ENCODE data around the gene WFDC1.
A peak's percentile ranks its signal among the peaks of the same experiment; 100 is the strongest.

Gene WFDC1

DNA sequence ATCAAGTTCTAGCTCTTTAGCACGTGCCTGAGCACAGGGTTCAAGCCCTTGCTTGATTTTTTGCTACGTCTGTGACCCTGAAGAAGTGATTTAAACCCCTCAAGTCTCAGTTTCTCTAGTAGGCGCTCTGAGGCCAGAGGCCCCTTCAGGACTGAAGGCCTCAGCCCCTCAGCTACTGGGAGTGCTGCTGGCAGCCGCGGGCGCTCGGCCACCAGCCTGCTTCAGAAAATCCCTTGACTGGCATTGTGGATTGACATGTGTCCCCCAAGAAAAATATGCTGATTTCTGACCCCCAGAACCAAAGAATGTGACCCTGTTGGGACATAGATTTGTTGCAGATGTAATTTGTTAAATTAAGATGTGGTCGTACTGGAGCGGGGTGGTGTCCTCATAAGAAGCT is 20.2 kb upstream of the WFDC1 start:
- Histone ChIP-seq H3K36me3 (ENCODE audit: insufficient read depth, low read length) (no peaks in the 10 kb centered on the region), H3K27me3 (ENCODE audit: control insufficient read depth in 1 of 2, insufficient read depth in 2 of 2, low read length in 2 of 2) (no peaks in the 10 kb centered on the region), H3K4me1 (ENCODE audit: insufficient read depth, low read length) (no peaks in the 10 kb centered on the region), H3K9ac (ENCODE audit: low read length) (no peak overlapping the region), H3K9me3 (ENCODE audit: low read length) (no peaks in the 10 kb centered on the region), H3K27ac (ENCODE audit: low read depth, low read length) (no peak overlapping the region), H3K4me3 (ENCODE audit: low read depth in 1 of 2, low read length in 2 of 2) (no peak overlapping the region)

GRCh38 chr16:84275585-84276151 is 19.0 kb upstream of the WFDC1 start:
- no peaks in the 10 kb centered on the region for H3K4me1 ChIP-seq (ENCODE audit: insufficient read depth, low read length)
- H3K4me3 ChIP-seq (ENCODE audit: low read depth in 1 of 2, low read length in 2 of 2) = no peak overlapping the region
- H3K27ac ChIP-seq (ENCODE audit: low read depth, low read length) = no peak overlapping the region
- no peaks in the 10 kb centered on the region for H3K9me3 ChIP-seq (ENCODE audit: low read length)
- H3K27me3 ChIP-seq (ENCODE audit: control insufficient read depth in 1 of 2, insufficient read depth in 2 of 2, low read length in 2 of 2) = no peaks in the 10 kb centered on the region
- no peak overlapping the region for H3K9ac ChIP-seq (ENCODE audit: low read length)
- H3K36me3 ChIP-seq (ENCODE audit: insufficient read depth, low read length) = no peaks in the 10 kb centered on the region

- H3K4me1 ChIP-seq (ENCODE audit: insufficient read depth, low read length) = no peaks in the 10 kb centered on the region
- no peak overlapping the region for H3K27ac ChIP-seq (ENCODE audit: low read depth, low read length)
- no peaks in the 10 kb centered on the region for H3K36me3 ChIP-seq (ENCODE audit: insufficient read depth, low read length)
- H3K27me3 ChIP-seq (ENCODE audit: control insufficient read depth in 1 of 2, insufficient read depth in 2 of 2, low read length in 2 of 2) = no peaks in the 10 kb centered on the region
- H3K9me3 ChIP-seq (ENCODE audit: low read length) = no peaks in the 10 kb centered on the region
- H3K9ac ChIP-seq (ENCODE audit: low read length) = no peak overlapping the region
- H3K4me3 ChIP-seq (ENCODE audit: low read depth in 1 of 2, low read length in 2 of 2) = no peak overlapping the region
These were observed 17.3 kb upstream of the WFDC1 start for GRCh38 chr16:84277244-84277823.

DNA sequence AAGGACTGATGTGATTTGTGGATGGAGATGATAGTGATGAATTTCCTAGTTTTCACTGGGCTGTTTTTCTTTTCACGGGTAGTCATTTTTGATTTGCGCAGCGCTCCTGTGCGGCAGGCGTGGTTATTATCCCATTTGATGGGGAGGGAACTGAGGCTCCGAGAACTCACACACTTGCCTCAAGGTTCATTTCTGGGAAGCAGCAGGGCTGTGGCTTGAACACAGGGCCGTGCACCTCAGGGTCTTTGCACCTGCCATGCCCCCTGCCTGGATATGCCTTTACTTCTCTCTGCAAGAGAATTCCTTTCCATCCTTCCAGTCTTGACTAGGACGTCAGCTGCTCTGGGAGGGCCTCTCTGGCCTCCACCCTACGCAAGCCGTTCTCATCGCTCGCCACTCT is 16.3 kb upstream of the WFDC1 start:
- no peaks in the 10 kb centered on the region for H3K9me3 ChIP-seq (ENCODE audit: low read length)
- no peaks in the 10 kb centered on the region for H3K4me1 ChIP-seq (ENCODE audit: insufficient read depth, low read length)
- no peaks in the 10 kb centered on the region for H3K27me3 ChIP-seq (ENCODE audit: control insufficient read depth in 1 of 2, insufficient read depth in 2 of 2, low read length in 2 of 2)
- H3K27ac ChIP-seq (ENCODE audit: low read depth, low read length) = no peak overlapping the region
- H3K9ac ChIP-seq (ENCODE audit: low read length) = no peak overlapping the region
- no peak overlapping the region for H3K4me3 ChIP-seq (ENCODE audit: low read depth in 1 of 2, low read length in 2 of 2)
- no peaks in the 10 kb centered on the region for H3K36me3 ChIP-seq (ENCODE audit: insufficient read depth, low read length)

DNA sequence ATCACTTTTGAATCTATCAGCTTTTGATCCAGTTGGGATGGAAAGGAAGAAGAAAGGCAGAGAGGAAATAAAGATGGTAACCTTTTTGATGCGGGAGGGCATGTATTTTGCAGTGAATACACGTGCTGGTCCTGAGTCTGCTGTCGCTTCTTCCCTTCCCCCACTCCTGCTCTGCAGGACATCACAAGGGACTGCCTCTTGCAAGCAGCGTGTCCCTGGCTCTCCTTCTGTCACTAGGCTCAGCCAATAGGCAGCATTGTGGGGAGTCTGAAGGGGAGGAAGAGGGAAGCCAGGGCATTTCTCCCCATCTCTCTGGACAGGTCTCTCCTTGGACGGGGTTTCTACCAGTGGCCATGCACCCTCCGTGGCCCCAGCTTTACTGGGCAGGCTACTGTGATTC is 15.7 kb upstream of the WFDC1 start:
- H3K4me3 ChIP-seq (ENCODE audit: low read depth in 1 of 2, low read length in 2 of 2) = no peak overlapping the region
- no peaks in the 10 kb centered on the region for H3K27me3 ChIP-seq (ENCODE audit: control insufficient read depth in 1 of 2, insufficient read depth in 2 of 2, low read length in 2 of 2)
- no peak overlapping the region for H3K27ac ChIP-seq (ENCODE audit: low read depth, low read length)
- no peak overlapping the region for H3K9ac ChIP-seq (ENCODE audit: low read length)
- no peaks in the 10 kb centered on the region for H3K9me3 ChIP-seq (ENCODE audit: low read length)
- no peaks in the 10 kb centered on the region for H3K36me3 ChIP-seq (ENCODE audit: insufficient read depth, low read length)
- H3K4me1 ChIP-seq (ENCODE audit: insufficient read depth, low read length) = peaks cover 4% of the 10 kb centered on the region

DNA sequence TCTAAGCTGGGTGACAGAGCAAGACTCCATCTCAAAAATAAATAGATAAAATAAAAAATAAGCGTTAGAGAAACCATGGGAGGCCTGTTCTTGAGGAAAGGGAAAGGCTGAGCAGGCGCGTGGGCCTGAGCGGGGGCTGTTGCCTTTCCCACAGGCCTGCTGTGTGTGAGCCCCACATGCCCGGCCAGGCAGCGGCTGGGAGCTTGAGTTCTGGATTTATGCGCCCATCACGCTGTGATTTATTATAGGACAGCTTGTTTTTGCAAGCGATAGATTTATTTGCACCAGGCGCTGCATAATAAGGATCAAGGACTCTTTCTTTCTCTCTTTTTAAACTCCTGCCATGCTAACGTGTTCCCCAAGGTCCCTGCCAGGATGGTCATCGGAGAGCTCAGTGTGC is 14.8 kb upstream of the WFDC1 start:
- H3K4me3 ChIP-seq (ENCODE audit: low read depth in 1 of 2, low read length in 2 of 2) = no peak overlapping the region
- no peaks in the 10 kb centered on the region for H3K9me3 ChIP-seq (ENCODE audit: low read length)
- no peaks in the 10 kb centered on the region for H3K36me3 ChIP-seq (ENCODE audit: insufficient read depth, low read length)

GRCh38 chr16:84281074-84281473 is 13.6 kb upstream of the WFDC1 start:
- no peak overlapping the region for H3K27ac ChIP-seq (ENCODE audit: low read depth, low read length)

More for the DNA sequence above, 14.8 kb upstream of the WFDC1 start:
- Histone ChIP-seq H3K27me3 (ENCODE audit: control insufficient read depth in 1 of 2, insufficient read depth in 2 of 2, low read length in 2 of 2) (no peaks in the 10 kb centered on the region), H3K4me1 (ENCODE audit: insufficient read depth, low read length) (peaks cover 13% of the 10 kb centered on the region), H3K27ac (ENCODE audit: low read depth, low read length) (no peak overlapping the region), H3K9ac (ENCODE audit: low read length) (no peak overlapping the region)

GRCh38 chr16:84282533-84282932 is 12.1 kb upstream of the WFDC1 start:
- Histone ChIP-seq H3K9me3 (ENCODE audit: low read length) (no peaks in the 10 kb centered on the region), H3K27ac (ENCODE audit: low read depth, low read length) (no peak overlapping the region), H3K27me3 (ENCODE audit: control insufficient read depth in 1 of 2, insufficient read depth in 2 of 2, low read length in 2 of 2) (no peaks in the 10 kb centered on the region), H3K4me3 (ENCODE audit: low read depth in 1 of 2, low read length in 2 of 2) (no peak overlapping the region), H3K36me3 (ENCODE audit: insufficient read depth, low read length) (no peaks in the 10 kb centered on the region), H3K9ac (ENCODE audit: low read length) (no peak overlapping the region), H3K4me1 (ENCODE audit: insufficient read depth, low read length) (peaks cover 19% of the 10 kb centered on the region)

More at GRCh38 chr16:84281074-84281473, 13.6 kb upstream of the WFDC1 start:
- H3K4me1 ChIP-seq (ENCODE audit: insufficient read depth, low read length) = peaks cover 13% of the 10 kb centered on the region
- H3K9ac ChIP-seq (ENCODE audit: low read length) = no peak overlapping the region
- H3K4me3 ChIP-seq (ENCODE audit: low read depth in 1 of 2, low read length in 2 of 2) = no peak overlapping the region
- no peaks in the 10 kb centered on the region for H3K36me3 ChIP-seq (ENCODE audit: insufficient read depth, low read length)
- H3K27me3 ChIP-seq (ENCODE audit: control insufficient read depth in 1 of 2, insufficient read depth in 2 of 2, low read length in 2 of 2) = no peaks in the 10 kb centered on the region
- no peaks in the 10 kb centered on the region for H3K9me3 ChIP-seq (ENCODE audit: low read length)

DNA sequence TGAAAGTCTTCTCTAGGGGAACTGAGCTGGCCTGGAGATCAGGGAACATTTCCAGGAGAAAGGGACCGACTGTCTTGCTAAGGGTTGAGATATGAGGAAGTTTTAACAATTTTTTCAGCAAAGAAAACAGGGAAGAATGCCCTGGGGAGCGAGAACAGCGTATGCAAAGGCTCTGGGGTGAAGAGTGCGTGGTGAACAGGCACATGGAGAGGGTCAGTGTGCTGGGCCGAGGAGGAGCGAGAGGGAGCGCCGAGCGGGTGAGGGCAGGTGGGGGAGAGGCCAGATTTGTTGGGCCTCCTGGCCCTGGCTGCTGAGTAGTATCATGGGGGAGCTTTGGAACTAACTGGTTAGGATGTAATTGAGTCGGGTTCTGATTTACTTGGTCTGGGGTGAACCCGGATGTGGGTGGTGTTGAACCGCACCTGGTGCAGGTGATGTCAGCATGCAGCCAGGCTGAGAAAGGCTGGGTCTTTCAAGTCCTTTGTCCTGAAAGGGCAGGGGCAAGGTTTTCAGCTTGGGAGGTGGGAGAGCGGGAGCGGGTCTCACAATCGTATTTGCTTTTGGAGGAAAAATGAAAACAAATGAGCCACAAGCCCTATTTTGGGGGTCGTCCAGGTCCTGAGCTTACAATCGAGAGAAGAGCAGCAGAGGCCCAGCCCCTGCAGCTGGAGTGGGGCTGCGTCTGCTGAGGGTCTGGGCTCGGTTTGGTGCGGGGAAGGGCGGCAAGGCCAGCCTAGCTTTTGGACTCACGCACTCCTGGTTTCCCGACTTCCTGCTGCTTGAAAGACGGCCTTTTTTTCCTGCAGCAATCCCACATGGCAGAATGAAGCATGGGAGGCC is 11.1 kb upstream of the WFDC1 start:
- Histone ChIP-seq H3K27ac (ENCODE audit: low read depth, low read length) (no peak overlapping the region), H3K9me3 (ENCODE audit: low read length) (no peaks in the 10 kb centered on the region), H3K36me3 (ENCODE audit: insufficient read depth, low read length) (no peaks in the 10 kb centered on the region), H3K4me1 (ENCODE audit: insufficient read depth, low read length) (peaks cover 19% of the 10 kb centered on the region), H3K4me3 (ENCODE audit: low read depth in 1 of 2, low read length in 2 of 2) (no peak overlapping the region), H3K27me3 (ENCODE audit: control insufficient read depth in 1 of 2, insufficient read depth in 2 of 2, low read length in 2 of 2) (no peaks in the 10 kb centered on the region), H3K9ac (ENCODE audit: low read length) (no peak overlapping the region)

GRCh38 chr16:84284154-84284722 is 10.4 kb upstream of the WFDC1 start:
- Histone ChIP-seq H3K27me3 (ENCODE audit: control insufficient read depth in 1 of 2, insufficient read depth in 2 of 2, low read length in 2 of 2) (no peaks in the 10 kb centered on the region), H3K9ac (ENCODE audit: low read length) (no peak overlapping the region), H3K27ac (ENCODE audit: low read depth, low read length) (peak overlapping the region; percentile 27), H3K4me1 (ENCODE audit: insufficient read depth, low read length) (peaks cover 19% of the 10 kb centered on the region), H3K9me3 (ENCODE audit: low read length) (no peaks in the 10 kb centered on the region), H3K4me3 (ENCODE audit: low read depth in 1 of 2, low read length in 2 of 2) (no peak overlapping the region), H3K36me3 (ENCODE audit: insufficient read depth, low read length) (no peaks in the 10 kb centered on the region)

DNA sequence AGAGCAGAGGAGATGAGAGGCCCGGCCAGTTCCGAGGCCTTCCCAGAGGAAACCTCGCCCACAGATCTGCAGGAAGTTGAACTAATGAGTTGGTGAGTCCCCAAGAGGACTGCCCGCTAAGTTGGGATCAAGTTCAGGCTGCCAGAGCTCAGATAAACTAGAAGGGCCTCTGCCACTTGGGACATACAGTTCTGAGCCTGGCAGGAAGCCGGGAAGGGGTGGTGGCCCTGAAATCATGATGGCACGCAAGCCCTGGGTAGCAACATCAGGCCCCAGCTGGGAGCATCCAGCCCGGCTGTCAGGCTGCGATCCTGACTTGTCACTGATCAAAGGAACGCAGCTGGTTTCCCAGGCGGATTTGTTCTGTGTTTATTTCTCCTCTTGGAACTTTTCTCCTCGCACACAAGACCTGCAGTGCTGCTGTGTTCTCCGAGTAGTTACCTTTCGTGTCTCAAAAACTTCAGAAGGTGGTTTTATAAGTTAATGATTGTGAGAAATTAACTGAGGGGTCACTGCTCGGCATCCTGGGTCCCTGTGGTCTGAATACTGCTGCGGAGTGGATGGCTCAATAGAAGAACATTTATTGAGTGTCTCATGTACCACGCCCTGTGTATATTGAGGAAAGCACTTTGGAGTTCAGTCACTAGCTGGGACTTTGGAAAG is 8.0 kb upstream of the WFDC1 start:
- H3K9me3 ChIP-seq (ENCODE audit: low read length) = no peaks in the 10 kb centered on the region
- no peaks in the 10 kb centered on the region for H3K36me3 ChIP-seq (ENCODE audit: insufficient read depth, low read length)
- no peak overlapping the region for H3K4me3 ChIP-seq (ENCODE audit: low read depth in 1 of 2, low read length in 2 of 2)
- H3K27me3 ChIP-seq (ENCODE audit: control insufficient read depth in 1 of 2, insufficient read depth in 2 of 2, low read length in 2 of 2) = no peaks in the 10 kb centered on the region
- H3K4me1 ChIP-seq (ENCODE audit: insufficient read depth, low read length) = peaks cover 23% of the 10 kb centered on the region
- H3K9ac ChIP-seq (ENCODE audit: low read length) = no peak overlapping the region
- H3K27ac ChIP-seq (ENCODE audit: low read depth, low read length) = peak overlapping the region; percentile 73
